GM20000 (cell line): Measurements from ENCODE around the gene CEMIP.
"Not testable (repeated sequence)": the region's sequence is repeated elsewhere in the genome, so short reads cannot be mapped to it uniquely, and the experiment has no call there.

ENCODE experiments used
- DNase-seq: peaks from one replicate; pipeline ENCODE4 v3.0.0; 2012; ENCODE audit warnings: low spot score
- CTCF ChIP-seq: IDR thresholded peaks from 2 replicates; pipeline ENCODE4 v1.5.1; 2012; ENCODE audit warnings: mild to moderate bottlenecking, control low read depth; ENCODE audit errors: extremely low read depth, missing control alignments

The CEMIP gene

GRCh38 chr15:80755885-80756284 lies 23.3 kb upstream of the CEMIP start:
- no peak for TF ChIP-seq CTCF

GRCh38 chr15:80758130-80758745 lies 20.9 kb upstream of the CEMIP start:
- no peak for DNase-seq
- no peak for TF ChIP-seq CTCF

More at GRCh38 chr15:80755885-80756284, 23.3 kb upstream of the CEMIP start:
- no peak for DNase-seq

DNA sequence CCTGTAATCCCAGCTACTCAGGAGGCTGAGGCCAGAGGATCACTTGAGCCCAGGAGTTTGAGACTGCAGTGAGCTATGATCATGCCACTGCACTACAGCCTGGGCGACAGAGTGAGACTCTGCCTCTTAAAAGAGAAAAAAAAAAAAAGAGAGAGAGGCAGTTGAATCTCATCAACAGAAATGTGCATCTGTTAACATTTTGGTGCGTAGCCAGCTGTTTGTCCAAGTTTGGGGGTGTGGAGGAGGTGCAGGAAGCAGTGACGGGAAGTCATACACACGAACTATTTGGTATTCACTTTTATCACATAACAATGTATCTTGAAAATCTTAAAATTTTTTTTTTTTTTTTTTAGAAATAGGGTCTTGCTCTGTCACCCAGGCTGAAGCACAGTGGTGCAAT lies 18.2 kb upstream of the CEMIP start:
- no peak for TF ChIP-seq CTCF

GRCh38 chr15:80761754-80762153 lies 17.4 kb upstream of the CEMIP start:
- DNase-seq = no peak
- TF ChIP-seq CTCF = no peak

More for the DNA sequence above, 18.2 kb upstream of the CEMIP start:
- DNase-seq = no peak

DNA sequence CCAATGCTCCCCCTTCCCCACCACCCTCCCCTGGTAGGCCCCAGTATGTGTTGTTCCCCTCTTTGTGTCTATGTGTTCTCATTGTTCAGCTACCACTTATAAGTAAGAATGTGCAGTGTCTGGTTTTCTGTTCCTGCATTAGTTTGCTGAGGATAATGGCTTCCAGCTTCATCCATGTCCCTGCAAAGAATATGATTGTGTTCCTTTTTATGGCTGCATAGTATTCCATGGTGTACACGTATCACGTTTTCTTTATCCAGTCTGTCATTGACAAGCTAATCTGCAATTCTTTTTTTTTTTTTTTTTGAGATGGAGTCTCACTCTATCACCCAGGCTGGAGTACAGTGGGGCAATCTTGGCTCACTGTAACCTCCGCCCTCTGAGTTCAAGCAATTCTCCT lies 15.9 kb upstream of the CEMIP start:
- not testable (repeated sequence) for DNase-seq

DNA sequence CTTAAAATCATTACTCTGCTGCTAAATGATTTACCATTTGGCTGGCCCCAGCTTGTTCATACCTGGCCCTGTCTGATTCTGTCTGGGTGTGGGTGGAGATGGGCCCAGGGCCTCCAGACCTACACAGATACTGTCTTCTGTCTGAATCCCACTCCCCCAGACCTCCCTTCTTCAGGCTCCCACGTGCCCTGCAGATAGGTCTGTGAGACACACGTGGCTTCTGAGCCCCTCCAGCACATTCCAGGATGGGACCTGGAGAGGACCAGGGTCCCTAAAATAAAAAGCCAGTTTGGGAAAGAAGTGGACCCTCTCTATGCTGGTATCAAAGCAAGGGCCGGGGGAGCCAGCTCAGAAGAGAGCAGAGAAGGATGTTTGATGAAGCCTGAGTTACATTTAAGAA lies 14.6 kb upstream of the CEMIP start:
- DNase-seq = no peak
- no peak for TF ChIP-seq CTCF

GRCh38 chr15:80766275-80766674 lies 12.9 kb upstream of the CEMIP start:
- no peak for DNase-seq
- no peak for TF ChIP-seq CTCF

- no peak for TF ChIP-seq CTCF
Measured at GRCh38 chr15:80768158-80768557, 11.0 kb upstream of the CEMIP start.

More at GRCh38 chr15:80768158-80768557, 11.0 kb upstream of the CEMIP start:
- DNase-seq = no peak
